Urinary bladder (tissue), 4 donors: ENCODE measurements around the gene KCNS1. TPM values are rescaled to one million over a fixed set of nuclear protein-coding genes. Genes with fewer than 3 reads are reported as not detected.

Experiments used
- DNase-seq: peaks from one replicate; pipeline ENCODE4 v3.0.0-alpha.2; 2015; ENCODE audit errors: extremely low spot score
- H3K27ac ChIP-seq: one replicate; pipeline ENCODE4 v1.5.1; 2013; ENCODE audit warnings: low read depth, mild to moderate bottlenecking, moderate library complexity
- H3K36me3 ChIP-seq: one replicate; pipeline ENCODE4 v1.6.1; 2013; ENCODE audit warnings: mild to moderate bottlenecking, moderate library complexity; ENCODE audit not compliant: insufficient read depth
- H3K4me1 ChIP-seq: one replicate; pipeline ENCODE4 v1.6.1; 2013; ENCODE audit warnings: mild to moderate bottlenecking, moderate library complexity; ENCODE audit not compliant: insufficient read depth
- H3K4me3 ChIP-seq: one replicate; pipeline ENCODE4 v1.5.1; 2013; ENCODE audit warnings: low read depth, low read length
- WGBS: extraction: QIAGEN DNeasy Blood & Tissue Kit; methylation state at CpG from one replicate; pipeline ENCODE4 v1.1.7; 2013; 5-methylcytosine and 5-hydroxymethylcytosine counted together
- polyA plus RNA-seq: library from polyadenylated mRNA; stranded (reverse); fragments of 200-250 nt; gene quantifications from one replicate; pipeline ENCODE4 v1.2.3, GENCODE V29; 2013
- total RNA-seq: library from RNA; depleted of rRNA; stranded (reverse); fragments of >200 nt; gene quantifications from one replicate; pipeline ENCODE4 v1.2.3, GENCODE V29; 2014
- donor health status: healthy with polysubstance abuse.
- donor health status: healthy.

KCNS1 gene
- total and polyA plus RNA-seq, 2 donors = 0.16 to 0.21 TPM

DNA sequence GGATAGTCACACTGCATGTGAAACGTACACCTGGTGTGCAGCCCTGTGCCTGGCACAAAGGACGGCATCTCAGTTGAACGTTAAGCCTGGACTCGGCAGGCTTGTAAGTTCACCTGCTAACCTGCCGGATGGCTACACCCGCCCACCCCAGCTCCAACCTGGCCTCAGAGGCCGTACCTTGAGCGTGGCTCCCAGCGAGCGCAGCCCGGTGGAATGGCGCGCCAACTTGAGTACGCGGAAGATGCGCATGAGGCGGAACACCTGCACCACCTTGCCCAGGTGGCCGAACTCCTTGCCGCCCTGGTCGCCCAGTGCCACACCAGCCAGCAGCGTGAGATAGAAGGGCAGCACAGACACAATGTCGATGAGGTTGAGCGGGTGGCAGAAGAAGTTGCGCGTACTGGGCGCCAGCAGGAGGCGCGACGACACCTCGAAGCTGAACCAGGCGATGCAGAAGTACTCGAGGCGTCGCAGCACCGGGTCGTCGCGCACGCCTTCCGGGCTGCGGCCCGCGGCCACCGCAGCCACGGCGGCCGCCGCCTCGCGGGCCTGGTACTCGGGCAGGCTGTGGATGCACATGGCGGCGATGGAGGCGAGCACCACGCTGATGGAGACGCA is 3.3 kb downstream of the KCNS1 start:
- peaks cover 5% of the 10 kb centered on the region for H3K4me1 ChIP-seq
- no peak for DNase-seq
- no peak overlapping the region for H3K27ac ChIP-seq
- 28% methylated on average over 56 of the region's 56 CpGs for WGBS
- no peaks in the 10 kb centered on the region for H3K36me3 ChIP-seq
- H3K4me3 ChIP-seq = peak overlapping the region; percentile 3

- peaks cover 5% of the 10 kb centered on the region for H3K4me1 ChIP-seq
- DNase-seq = no peak
- H3K36me3 ChIP-seq = no peaks in the 10 kb centered on the region
- 82% methylated on average over 9 of the region's 9 CpGs for WGBS
- no peak overlapping the region for H3K27ac ChIP-seq
- no peak overlapping the region for H3K4me3 ChIP-seq
Observed at GRCh38 chr20:45096781-45097180, 4.1 kb downstream of the KCNS1 start.

- DNase-seq = no peak
- H3K4me1 ChIP-seq = peaks cover 5% of the 10 kb centered on the region
- 10% methylated on average over 7 of the region's 7 CpGs for whole genome bisulfite sequencing
- H3K27ac ChIP-seq = no peak overlapping the region
- no peak overlapping the region for H3K4me3 ChIP-seq
- H3K36me3 ChIP-seq = no peaks in the 10 kb centered on the region
Observed at GRCh38 chr20:45095805-45096238, 5.1 kb downstream of the KCNS1 start.

DNA sequence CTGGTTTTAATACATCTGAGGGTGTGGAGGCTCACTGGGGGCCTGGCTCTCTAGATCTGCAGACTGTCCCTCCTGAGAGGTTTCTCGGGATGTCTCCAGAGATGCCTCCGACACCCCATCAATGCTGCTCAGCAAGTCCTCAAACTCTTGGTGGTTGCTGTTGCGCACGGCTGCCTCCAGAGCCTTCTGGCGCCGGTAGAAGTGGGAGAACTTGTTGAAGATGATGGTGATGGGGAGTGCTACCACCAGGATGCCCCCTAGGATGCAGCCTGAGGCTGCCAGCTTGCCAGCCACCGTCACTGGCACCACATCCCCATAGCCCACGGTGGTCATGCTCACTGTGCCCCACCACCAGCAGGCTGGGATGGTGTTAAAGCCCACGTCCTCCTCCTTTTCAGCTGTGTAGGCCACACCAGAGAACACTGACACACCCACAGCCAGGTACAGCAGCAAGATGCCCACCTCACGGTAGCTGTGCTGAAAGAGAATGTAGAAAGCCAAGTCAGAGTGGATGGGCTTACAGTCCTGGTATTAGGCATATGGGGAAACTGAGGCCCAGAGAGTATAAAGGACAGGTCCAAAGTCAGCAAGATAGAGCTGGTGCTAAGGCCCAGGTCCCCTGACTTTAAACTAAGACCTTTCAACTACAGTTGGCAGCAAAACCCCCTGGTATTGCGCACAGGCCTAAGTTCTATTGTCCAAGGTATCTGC is 5.9 kb downstream of the KCNS1 start:
- no peak for DNase-seq
- no peaks in the 10 kb centered on the region for H3K36me3 ChIP-seq
- H3K4me3 ChIP-seq = no peak overlapping the region
- WGBS = 92% methylated on average over 11 of the region's 11 CpGs
- no peak overlapping the region for H3K27ac ChIP-seq
- H3K4me1 ChIP-seq = peaks cover 5% of the 10 kb centered on the region

DNA sequence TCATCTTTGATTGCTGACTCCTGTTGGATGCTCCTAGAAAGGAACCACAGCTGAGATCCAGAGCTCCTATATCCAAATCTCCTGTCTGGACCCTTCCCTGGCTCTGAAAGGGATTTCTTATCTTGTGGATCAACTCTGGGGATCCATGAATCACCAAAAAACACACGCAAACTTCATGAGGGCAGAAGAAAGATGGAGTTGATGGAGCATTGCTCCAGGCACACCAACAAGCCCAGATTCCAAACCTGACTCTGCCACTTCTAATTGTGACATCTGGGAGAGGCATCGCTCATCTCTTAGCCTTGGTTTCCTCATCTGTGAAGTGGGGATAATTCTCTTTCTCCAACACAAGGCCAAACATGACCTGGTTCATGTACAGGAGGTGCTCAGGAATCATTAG is 6.7 kb downstream of the KCNS1 start:
- Histone ChIP-seq H3K36me3 (no peaks in the 10 kb centered on the region), H3K4me1 (peaks cover 5% of the 10 kb centered on the region), H3K4me3 (no peak overlapping the region), H3K27ac (no peak overlapping the region)
- DNase-seq = no peak
- WGBS = 89% methylated on average over 2 of the region's 2 CpGs

GRCh38 chr20:45092898-45093297 is 8.0 kb downstream of the KCNS1 start:
- WGBS = 88% methylated on average over 7 of the region's 7 CpGs
- peaks cover 2% of the 10 kb centered on the region for H3K4me1 ChIP-seq
- H3K4me3 ChIP-seq = no peak overlapping the region

DNA sequence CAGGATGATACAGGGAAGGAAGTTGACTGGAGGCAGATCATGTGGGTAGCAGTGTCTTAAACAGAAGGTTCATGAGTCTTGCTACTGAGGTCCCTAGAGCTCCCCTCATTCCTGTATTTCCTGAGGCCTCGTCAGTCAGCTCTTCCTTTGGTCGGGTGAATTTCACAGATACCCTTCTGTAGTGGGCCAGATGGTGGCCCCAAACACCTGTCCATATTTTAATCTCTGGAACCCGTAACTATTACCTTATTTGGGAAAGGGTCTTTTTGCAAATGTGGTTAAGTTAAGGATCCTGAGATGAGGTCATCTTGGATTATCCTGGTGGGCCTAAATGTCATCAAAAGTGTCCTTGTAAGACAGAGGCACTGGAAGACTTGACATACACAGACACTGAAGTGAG is 9.6 kb downstream of the KCNS1 start:
- H3K36me3 ChIP-seq = no peaks in the 10 kb centered on the region
- H3K4me3 ChIP-seq = no peak overlapping the region
- H3K4me1 ChIP-seq = no peaks in the 10 kb centered on the region
- no peak for DNase-seq
- whole genome bisulfite sequencing = 87% methylated on average over 3 of the region's 3 CpGs
- no peak overlapping the region for H3K27ac ChIP-seq

More at GRCh38 chr20:45092898-45093297, 8.0 kb downstream of the KCNS1 start:
- H3K36me3 ChIP-seq = no peaks in the 10 kb centered on the region
- DNase-seq = no peak
- H3K27ac ChIP-seq = no peak overlapping the region

DNA sequence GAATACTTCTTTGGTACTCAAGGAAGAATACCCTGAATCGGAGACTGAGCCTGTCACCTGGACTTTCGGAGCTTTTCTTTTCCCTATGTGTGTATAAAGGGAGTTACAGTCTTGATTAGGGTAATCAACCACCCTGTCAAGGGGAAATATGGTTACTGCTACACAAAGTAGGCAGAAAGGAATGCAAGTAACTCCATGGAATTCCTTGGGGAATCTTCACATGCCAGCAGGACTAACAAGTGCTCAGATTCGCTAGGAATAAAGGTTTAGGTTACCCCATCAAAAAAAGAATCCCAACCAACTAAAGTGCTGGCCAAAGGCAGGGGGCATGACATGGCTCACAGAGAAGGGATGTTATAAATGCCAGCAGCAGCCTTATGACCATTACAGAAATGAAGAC is 10.4 kb downstream of the KCNS1 start:
- Histone ChIP-seq H3K36me3 (no peaks in the 10 kb centered on the region), H3K27ac (no peak overlapping the region), H3K4me3 (no peak overlapping the region), H3K4me1 (no peaks in the 10 kb centered on the region)
- DNase-seq = no peak
- whole genome bisulfite sequencing = 92% methylated on average over 3 of the region's 3 CpGs

DNA sequence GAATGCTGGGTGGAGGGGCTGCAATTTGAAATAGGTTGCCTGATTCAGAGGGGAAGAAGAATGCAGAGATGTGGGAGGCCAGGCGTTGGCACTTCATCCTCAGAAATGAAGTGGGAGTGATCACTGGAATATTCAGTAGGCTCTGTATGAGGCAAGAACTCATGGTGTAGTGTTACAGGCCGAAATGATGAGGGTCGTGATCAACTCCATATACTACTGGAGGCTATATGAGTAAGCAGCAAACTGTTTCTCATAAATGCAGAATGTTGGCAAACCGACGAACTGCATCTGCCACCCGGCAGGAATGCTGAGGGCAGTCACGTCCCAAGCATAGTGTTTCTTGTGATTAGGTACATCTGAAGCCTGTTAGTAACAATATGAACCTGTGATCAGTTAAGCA is 12.7 kb downstream of the KCNS1 start:
- H3K4me3 ChIP-seq = no peak overlapping the region
- H3K27ac ChIP-seq = no peak overlapping the region
- WGBS = 69% methylated on average over 7 of the region's 7 CpGs
- H3K4me1 ChIP-seq = no peaks in the 10 kb centered on the region
- DNase-seq = no peak
- no peaks in the 10 kb centered on the region for H3K36me3 ChIP-seq

DNA sequence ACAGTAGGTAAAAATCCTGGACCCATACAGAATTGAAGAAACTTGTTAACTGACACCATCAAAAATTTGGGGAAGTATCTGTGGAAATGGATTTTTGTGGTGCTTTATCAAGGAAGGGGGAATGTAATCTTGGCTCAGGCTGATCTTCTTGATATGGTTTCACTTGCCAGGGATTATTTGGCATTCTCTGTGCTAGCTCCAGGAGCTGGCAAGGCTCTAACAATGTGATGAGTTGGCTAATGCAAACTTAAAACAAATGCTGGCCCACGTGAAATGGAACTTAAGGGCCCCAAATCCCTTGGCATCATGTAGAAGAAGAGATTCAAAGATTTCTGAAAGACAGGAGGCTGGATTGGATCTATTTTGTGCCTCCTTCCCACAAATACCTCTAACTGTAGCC is 13.1 kb downstream of the KCNS1 start:
- H3K27ac ChIP-seq = no peak overlapping the region
- no peaks in the 10 kb centered on the region for H3K4me1 ChIP-seq
- no peak overlapping the region for H3K4me3 ChIP-seq
- 50% methylated on average over 1 of the region's 1 CpG for WGBS
- no peak for DNase-seq
- H3K36me3 ChIP-seq = no peaks in the 10 kb centered on the region

DNA sequence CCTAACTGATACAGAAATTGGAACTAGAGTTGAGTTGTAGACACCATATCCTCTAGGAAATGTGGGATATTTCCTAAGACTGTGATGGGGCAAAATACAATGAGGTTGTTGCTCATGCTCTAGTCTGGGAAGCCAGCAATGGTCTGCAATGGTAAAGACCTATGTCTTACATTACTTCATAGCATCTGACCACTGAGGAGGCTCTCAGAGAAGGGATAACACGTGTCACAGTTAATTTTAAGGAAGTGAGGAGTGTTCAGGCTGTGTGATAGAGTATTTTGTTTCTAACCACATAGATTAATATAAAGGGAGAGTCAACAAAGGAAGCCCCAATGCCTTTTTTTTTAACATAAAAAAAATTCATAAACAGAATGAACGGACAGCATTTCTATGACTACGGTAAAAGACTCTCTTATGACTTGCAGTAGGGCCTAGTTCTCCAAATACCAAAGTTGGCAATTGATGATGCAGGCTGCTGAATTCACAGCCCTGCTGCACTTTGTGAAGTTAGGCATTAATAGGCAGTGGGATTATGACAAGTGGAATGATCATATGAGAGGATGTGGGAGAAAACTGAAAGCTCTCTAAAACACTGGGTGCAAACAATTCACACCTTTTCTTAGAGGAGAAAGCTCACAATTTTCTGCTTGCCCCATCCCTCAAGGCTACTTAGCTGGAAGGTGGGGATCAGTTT is 13.7 kb downstream of the KCNS1 start:
- DNase-seq = no peak
- Histone ChIP-seq H3K36me3 (no peaks in the 10 kb centered on the region), H3K4me1 (no peaks in the 10 kb centered on the region), H3K27ac (no peak overlapping the region), H3K4me3 (no peak overlapping the region)
- WGBS = 81% methylated on average over 3 of the region's 3 CpGs

- 91% methylated on average over 1 of the region's 1 CpG for WGBS
- H3K4me1 ChIP-seq = no peaks in the 10 kb centered on the region
Observed at GRCh38 chr20:45085867-45086266, 15.1 kb downstream of the KCNS1 start.

GRCh38 chr20:45085289-45085688 is 15.6 kb downstream of the KCNS1 start:
- no peak overlapping the region for H3K4me3 ChIP-seq
- no peaks in the 10 kb centered on the region for H3K4me1 ChIP-seq
- DNase-seq = no peak
- 47% methylated on average over 2 of the region's 2 CpGs for WGBS
- no peaks in the 10 kb centered on the region for H3K36me3 ChIP-seq
- H3K27ac ChIP-seq = no peak overlapping the region

More at GRCh38 chr20:45085867-45086266, 15.1 kb downstream of the KCNS1 start:
- no peak for DNase-seq
- no peaks in the 10 kb centered on the region for H3K36me3 ChIP-seq
- no peak overlapping the region for H3K27ac ChIP-seq
- H3K4me3 ChIP-seq = no peak overlapping the region

- DNase-seq = no peak
- no peak overlapping the region for H3K27ac ChIP-seq
- H3K4me3 ChIP-seq = no peak overlapping the region
- no peaks in the 10 kb centered on the region for H3K4me1 ChIP-seq
- 95% methylated on average over 1 of the region's 1 CpG for WGBS
- no peaks in the 10 kb centered on the region for H3K36me3 ChIP-seq
Observed at GRCh38 chr20:45083127-45083526, 17.8 kb downstream of the KCNS1 start.
